DOHH2 (cell line): Measurements from ENCODE around the gene ST8SIA6.

Experiments used
- H3F3A ChIP-seq: fragments of 200-600 bp; sonication (generic), shearing (Covaris generic); 2 replicates; pipeline ENCODE4 v1.6.0; 2016; ENCODE audit warnings: antibody characterized with exemption, mild to moderate bottlenecking; ENCODE audit not compliant: control insufficient read depth, insufficient read depth
- H3K27ac ChIP-seq: fragments of 200-600 bp; sonication (generic); 2 replicates; pipeline ENCODE4 v1.5.1; 2014; ENCODE audit warnings: low read depth, mild to moderate bottlenecking, low read length, moderate library complexity
- H3K27me3 ChIP-seq: fragments of 200-600 bp; sonication (generic); 2 replicates; pipeline ENCODE4 v1.6.1; 2014; ENCODE audit warnings: mild to moderate bottlenecking, low read length, mixed read lengths; ENCODE audit not compliant: control insufficient read depth
- H3K36me3 ChIP-seq: fragments of 200-600 bp; sonication (generic); 2 replicates; pipeline ENCODE4 v1.6.1; 2014; ENCODE audit warnings: mild to moderate bottlenecking, low read length, moderate library complexity, mixed read lengths; ENCODE audit not compliant: control insufficient read depth
- H3K4me1 ChIP-seq: fragments of 200-600 bp; sonication (generic); 2 replicates; pipeline ENCODE4 v1.6.1; 2014; ENCODE audit warnings: mild to moderate bottlenecking, low read length, mixed read lengths; ENCODE audit not compliant: control insufficient read depth
- H3K4me2 ChIP-seq: fragments of 200-600 bp; sonication (generic); 2 replicates; pipeline ENCODE4 v1.6.0; 2014; ENCODE audit warnings: mild to moderate bottlenecking, low read length, moderate library complexity
- H3K4me3 ChIP-seq: fragments of 200-600 bp; sonication (generic); 2 replicates; pipeline ENCODE4 v1.5.1; 2014; ENCODE audit warnings: mild to moderate bottlenecking, low read length, mixed read lengths
- H3K79me2 ChIP-seq: fragments of 200-600 bp; sonication (generic); 2 replicates; pipeline ENCODE4 v1.6.1; 2014; ENCODE audit warnings: mild to moderate bottlenecking, low read length, mixed read lengths; ENCODE audit not compliant: control insufficient read depth
- H3K9me2 ChIP-seq: fragments of 200-600 bp; sonication (generic); replicated peaks from 2 replicates; pipeline ENCODE4 v1.6.1; 2014; ENCODE audit warnings: mild to moderate bottlenecking, low read length, mixed read lengths; ENCODE audit not compliant: control insufficient read depth
- H3K9me3 ChIP-seq: fragments of 200-600 bp; sonication (generic); 2 replicates; pipeline ENCODE4 v1.6.1; 2014; ENCODE audit warnings: antibody characterized with exemption, low read length, mixed read lengths; ENCODE audit not compliant: control insufficient read depth, insufficient read depth
- H4K20me1 ChIP-seq: fragments of 200-600 bp; sonication (generic); 2 replicates; pipeline ENCODE4 v1.6.0; 2014; ENCODE audit warnings: low read depth, mild to moderate bottlenecking, antibody characterized with exemption, low read length, moderate library complexity; ENCODE audit not compliant: control insufficient read depth, insufficient read depth
- CTCF ChIP-seq: fragments of 200-600 bp; sonication (generic); IDR thresholded peaks from one replicate; pipeline ENCODE4 v1.5.1; 2014; ENCODE audit warnings: antibody characterized with exemption, mild to moderate bottlenecking, low read depth, low read length; ENCODE audit not compliant: poor library complexity, severe bottlenecking
- EZH2phosphoT487 ChIP-seq: fragments of 200-600 bp; sonication (generic); IDR thresholded peaks from 2 replicates; pipeline ENCODE4 v1.6.1; 2017; ENCODE audit warnings: borderline replicate concordance, mild to moderate bottlenecking, antibody characterized with exemption, low read length, moderate library complexity, mixed read lengths

The ST8SIA6 gene

GRCh38 chr10:17427666-17428350, 26.6 kb downstream of the ST8SIA6 start:
- Histone ChIP-seq H3K4me2 (no peak overlapping the region; the same call in 1 of the 2 replicates), H3K27me3 (peaks cover 8% of the 10 kb centered on the region), H3K4me1 (peaks cover 12% of the 10 kb centered on the region), H4K20me1 (no peaks in the 10 kb centered on the region), H3K9me3 (no peaks in the 10 kb centered on the region), H3K9me2 (no peaks in the 10 kb centered on the region), H3K27ac (no peak overlapping the region), H3K36me3 (no peaks in the 10 kb centered on the region), H3K4me3 (no peak overlapping the region), H3K79me2 (no peaks in the 10 kb centered on the region), H3F3A (no peaks in the 10 kb centered on the region)
- TF ChIP-seq EZH2phosphoT487 (no peak), CTCF (no peak)

- no peak overlapping the region for H3K4me3 ChIP-seq
- H3F3A ChIP-seq: no peaks in the 10 kb centered on the region
- H3K9me3 ChIP-seq: no peaks in the 10 kb centered on the region
- TF ChIP-seq CTCF: no peak
- TF ChIP-seq EZH2phosphoT487: no peak
- no peaks in the 10 kb centered on the region for H4K20me1 ChIP-seq
- no peaks in the 10 kb centered on the region for H3K79me2 ChIP-seq
- H3K36me3 ChIP-seq: no peaks in the 10 kb centered on the region
- peaks cover 8% of the 10 kb centered on the region for H3K27me3 ChIP-seq
- peaks cover 12% of the 10 kb centered on the region for H3K4me1 ChIP-seq
- H3K9me2 ChIP-seq: no peaks in the 10 kb centered on the region
- no peak overlapping the region for H3K27ac ChIP-seq
- H3K4me2 ChIP-seq: no peak overlapping the region
Observed at GRCh38 chr10:17427201-17427600, 27.2 kb downstream of the ST8SIA6 start.

- H3K79me2 ChIP-seq: no peaks in the 10 kb centered on the region
- no peak overlapping the region for H3K4me2 ChIP-seq
- H3K9me3 ChIP-seq: no peaks in the 10 kb centered on the region
- no peaks in the 10 kb centered on the region for H3K36me3 ChIP-seq
- no peak overlapping the region for H3K27ac ChIP-seq
- no peaks in the 10 kb centered on the region for H3K9me2 ChIP-seq
- H3K4me1 ChIP-seq: peaks cover 12% of the 10 kb centered on the region
- TF ChIP-seq EZH2phosphoT487 (no peak), CTCF (no peak)
- no peaks in the 10 kb centered on the region for H3F3A ChIP-seq
- H3K4me3 ChIP-seq: no peak overlapping the region
- peaks cover 8% of the 10 kb centered on the region for H3K27me3 ChIP-seq
- no peaks in the 10 kb centered on the region for H4K20me1 ChIP-seq
Observed at GRCh38 chr10:17426263-17426750, 28.1 kb downstream of the ST8SIA6 start.
